CD8-positive, alpha-beta memory T cell (primary cell): ENCODE data around the gene GPX3. TPM values are rescaled to one million over a fixed set of nuclear protein-coding genes. Genes with fewer than 3 reads are reported as not detected.

Source experiments
- CTCF ChIA-PET: fragments of 350-600 bp; sonication (Branson Sonifier 250); formaldehyde crosslinking; loops from one replicate; lab custom pipeline; 2021; ENCODE audit warnings: antibody characterized with exemption; lab: Charles Lee
- POLR2A ChIA-PET: fragments of 350-600 bp; sonication (Branson Sonifier 250); formaldehyde crosslinking; loops from one replicate; lab custom pipeline; 2021; ENCODE audit warnings: antibody characterized with exemption; lab: Charles Lee
- DNase-seq, 5 donors: peaks; one replicate each; pipeline versions ENCODE4 v3.0.0 to v3.0.0-alpha.2; 2020 to 2022; ENCODE audit warnings: mixed read lengths in 1 of 5
- H3K27ac ChIP-seq: one replicate; pipeline ENCODE4 v1.7.0; 2013; ENCODE audit warnings: low read depth, mild to moderate bottlenecking, low read length, moderate library complexity
- H3K27me3 ChIP-seq: 2 replicates; pipeline ENCODE4 v1.7.0; 2013; ENCODE audit warnings: low read length, mild to moderate bottlenecking; ENCODE audit not compliant: insufficient read depth, poor library complexity, severe bottlenecking
- H3K36me3 ChIP-seq: 2 replicates; pipeline ENCODE4 v1.7.0; 2013; ENCODE audit warnings: mild to moderate bottlenecking, low read length, moderate library complexity; ENCODE audit not compliant: insufficient read depth
- H3K4me1 ChIP-seq: 2 replicates; pipeline ENCODE4 v1.7.0; 2013; ENCODE audit warnings: mild to moderate bottlenecking, low read length, moderate library complexity; ENCODE audit not compliant: insufficient read depth
- H3K4me3 ChIP-seq: 2 replicates; pipeline ENCODE4 v1.7.0; 2013; ENCODE audit warnings: mild to moderate bottlenecking, low read length
- H3K9me3 ChIP-seq: 2 replicates; pipeline ENCODE4 v1.7.0; 2013; ENCODE audit warnings: mild to moderate bottlenecking, low read length
- H3K27ac Mint-ChIP-seq, 8 donors: one replicate each; pipeline ENCODE4 v1.8.0; 2020 to 2021; ENCODE audit warnings: mixed read lengths in 8 of 8, mild to moderate bottlenecking in 6 of 8, inconsistent platforms in 3 of 8, moderate library complexity in 3 of 8
- H3K27me3 Mint-ChIP-seq, 2 donors: one replicate each; pipeline ENCODE4 v1.8.0; 2020 to 2021; ENCODE audit warnings: mixed read lengths in 2 of 2, mild to moderate bottlenecking in 1 of 2, moderate library complexity in 1 of 2
- H3K36me3 Mint-ChIP-seq, 3 donors: one replicate each; pipeline ENCODE4 v1.8.0; 2020 to 2021; ENCODE audit warnings: mixed read lengths in 3 of 3, inconsistent platforms in 1 of 3, mild to moderate bottlenecking in 1 of 3
- H3K4me1 Mint-ChIP-seq, 3 donors: one replicate each; pipeline ENCODE4 v1.8.0; 2020 to 2021; ENCODE audit warnings: mixed read lengths in 3 of 3, inconsistent platforms in 1 of 3, mild to moderate bottlenecking in 1 of 3
- H3K4me3 Mint-ChIP-seq, 7 donors: one replicate each; pipeline ENCODE4 v1.8.0; 2020 to 2021; ENCODE audit warnings: mixed read lengths in 7 of 7, mild to moderate bottlenecking in 6 of 7, moderate library complexity in 4 of 7, inconsistent platforms in 2 of 7
- H3K9me3 Mint-ChIP-seq, 5 donors: one replicate each; pipeline ENCODE4 v1.8.0; 2020 to 2022; ENCODE audit warnings: mixed read lengths in 5 of 5, mild to moderate bottlenecking in 3 of 5, moderate library complexity in 2 of 5, inconsistent platforms in 1 of 5
- polyA plus RNA-seq: library from polyadenylated mRNA; unstranded; fragments of 300-500 nt; fragmentation: Illumina TruSeq; gene quantifications from one replicate; pipeline ENCODE4 v1.2.3, GENCODE V29; 2021
- total RNA-seq, 2 experiments: library from RNA; stranded (reverse); gene quantifications; one replicate each; pipeline ENCODE4 v1.2.3, GENCODE V29; 2021

Gene GPX3
- total and polyA plus RNA-seq, 3 experiments from 2014 or later = 0.63 TPM; not detected in 2

- CTCF ChIA-PET = no interaction called here
- Histone ChIP-seq H3K4me3 (no peak overlapping the region), H3K27me3 (no peaks in the 10 kb centered on the region), H3K36me3 (no peaks in the 10 kb centered on the region), H3K4me1 (peaks cover 10% of the 10 kb centered on the region), H3K9me3 (no peaks in the 10 kb centered on the region), H3K27ac (no peak overlapping the region)
- no peak overlapping the region for H3K4me3 Mint-ChIP-seq
- no peaks in the 10 kb centered on the region for H3K9me3 Mint-ChIP-seq
- no peak for DNase-seq
- peaks cover 23 to 38% (median 34%) of the 10 kb centered on the region in 3 donors for H3K4me1 Mint-ChIP-seq
- POLR2A ChIA-PET = no interaction called here
- no peaks in the 10 kb centered on the region for H3K36me3 Mint-ChIP-seq
- peaks cover 0 to 1% of the 10 kb centered on the region in 2 donors for H3K27me3 Mint-ChIP-seq
- no peak overlapping the region for H3K27ac Mint-ChIP-seq
Observed at GRCh38 chr5:151017897-151018296, 2.5 kb upstream of the GPX3 start.

- no peak for DNase-seq
- Histone ChIP-seq H3K4me1 (peaks cover 10% of the 10 kb centered on the region), H3K36me3 (no peaks in the 10 kb centered on the region), H3K27ac (no peak overlapping the region), H3K9me3 (no peaks in the 10 kb centered on the region), H3K4me3 (no peak overlapping the region), H3K27me3 (no peaks in the 10 kb centered on the region)
- Mint-ChIP-seq H3K27me3 (peaks cover 0 to 1% of the 10 kb centered on the region in 2 donors), H3K27ac (peak overlapping the region in 1 of 8 donors; percentile 16), H3K36me3 (no peaks in the 10 kb centered on the region), H3K4me3 (peak overlapping the region in 1 of 7 donors; percentile 3), H3K4me1 (peaks cover 23 to 38% (median 34%) of the 10 kb centered on the region in 3 donors), H3K9me3 (no peaks in the 10 kb centered on the region)
- CTCF ChIA-PET = no interaction called here
- POLR2A ChIA-PET = no interaction called here
Observed at GRCh38 chr5:151018846-151019245, 1.5 kb upstream of the GPX3 start.

- ChIA-PET CTCF (no interaction called here), POLR2A (no interaction called here)
- Histone ChIP-seq H3K4me1 (peaks cover 10% of the 10 kb centered on the region), H3K27ac (no peak overlapping the region), H3K4me3 (no peak overlapping the region), H3K27me3 (no peaks in the 10 kb centered on the region), H3K9me3 (no peaks in the 10 kb centered on the region), H3K36me3 (no peaks in the 10 kb centered on the region)
- Mint-ChIP-seq H3K4me1 (peaks cover 23 to 43% (median 37%) of the 10 kb centered on the region in 3 donors), H3K27me3 (peaks cover 0 to 1% of the 10 kb centered on the region in 2 donors), H3K36me3 (peaks cover 0 to 2% (median 0%) of the 10 kb centered on the region in 3 donors), H3K4me3 (peak overlapping the region in 2 of 7 donors; percentile 36 to 49), H3K27ac (peak overlapping the region in 1 of 8 donors; percentile 21), H3K9me3 (no peaks in the 10 kb centered on the region)
- no peak for DNase-seq
Observed at GRCh38 chr5:151019331-151019730, 1.1 kb upstream of the GPX3 start.

- Histone ChIP-seq H3K4me3 (no peak overlapping the region), H3K36me3 (peaks cover 4% of the 10 kb centered on the region), H3K27me3 (no peaks in the 10 kb centered on the region), H3K27ac (no peak overlapping the region), H3K4me1 (peaks cover 10% of the 10 kb centered on the region), H3K9me3 (no peaks in the 10 kb centered on the region)
- CTCF ChIA-PET = interaction anchor here (0.7 kb wide), 1 partner anchor 30 kb away, joined by 3 read pairs; no protein-coding TSS in a partner anchor
- Mint-ChIP-seq H3K27ac (peak overlapping the region in 1 of 8 donors; percentile 61), H3K9me3 (no peaks in the 10 kb centered on the region), H3K27me3 (peaks cover 0 to 1% of the 10 kb centered on the region in 2 donors), H3K4me1 (peaks cover 26 to 48% (median 40%) of the 10 kb centered on the region in 3 donors), H3K4me3 (peak overlapping the region in 3 of 7 donors; percentile 17 to 27 (median 22)), H3K36me3 (peaks cover 0 to 15% (median 2%) of the 10 kb centered on the region in 3 donors)
- no peak for DNase-seq
- POLR2A ChIA-PET = no interaction called here
Observed at GRCh38 chr5:151021746-151022145, 1.4 kb downstream of the GPX3 start.

GRCh38 chr5:151022511-151023018, 2.2 kb downstream of the GPX3 start:
- Mint-ChIP-seq H3K27me3 (peaks cover 0 to 1% of the 10 kb centered on the region in 2 donors), H3K4me1 (peaks cover 26 to 48% (median 40%) of the 10 kb centered on the region in 3 donors), H3K4me3 (peak overlapping the region in 1 of 7 donors; percentile 22), H3K27ac (peak overlapping the region in 1 of 8 donors; percentile 35), H3K9me3 (no peaks in the 10 kb centered on the region), H3K36me3 (peaks cover 0 to 23% (median 2%) of the 10 kb centered on the region in 3 donors)
- Histone ChIP-seq H3K27me3 (no peaks in the 10 kb centered on the region), H3K9me3 (no peaks in the 10 kb centered on the region), H3K36me3 (peaks cover 7% of the 10 kb centered on the region), H3K4me3 (no peak overlapping the region), H3K27ac (peak overlapping the region; percentile 25), H3K4me1 (peaks cover 10% of the 10 kb centered on the region)
- POLR2A ChIA-PET = interaction anchor here (0.6 kb wide), 1 partner anchor 87 kb away, joined by 4 read pairs; no protein-coding TSS in a partner anchor
- CTCF ChIA-PET = no interaction called here
- no peak for DNase-seq

GRCh38 chr5:151023047-151023615, 2.7 kb downstream of the GPX3 start:
- H3K4me1 Mint-ChIP-seq = peaks cover 26 to 48% (median 40%) of the 10 kb centered on the region in 3 donors
- CTCF ChIA-PET = interaction anchor here (1.1 kb wide), 1 partner anchor 10 kb away, joined by 4 read pairs; no protein-coding TSS in a partner anchor
- Histone ChIP-seq H3K27me3 (no peaks in the 10 kb centered on the region), H3K27ac (peak overlapping the region; percentile 32), H3K4me3 (no peak overlapping the region), H3K36me3 (peaks cover 7% of the 10 kb centered on the region), H3K9me3 (no peaks in the 10 kb centered on the region), H3K4me1 (peaks cover 10% of the 10 kb centered on the region)
- no peaks in the 10 kb centered on the region for H3K9me3 Mint-ChIP-seq
- H3K27me3 Mint-ChIP-seq = no peaks in the 10 kb centered on the region
- DNase-seq = no peak
- POLR2A ChIA-PET = no interaction called here
- H3K27ac Mint-ChIP-seq = no peak overlapping the region
- H3K36me3 Mint-ChIP-seq = peaks cover 0 to 27% (median 2%) of the 10 kb centered on the region in 3 donors
- H3K4me3 Mint-ChIP-seq = no peak overlapping the region

- no peaks in the 10 kb centered on the region for H3K9me3 Mint-ChIP-seq
- H3K27ac Mint-ChIP-seq = peak overlapping the region in 2 of 8 donors; percentile 33
- peaks cover 24 to 45% (median 37%) of the 10 kb centered on the region in 3 donors for H3K4me1 Mint-ChIP-seq
- peak overlapping the region; percentile 32 for H3K27ac ChIP-seq
- H3K36me3 ChIP-seq = peaks cover 7% of the 10 kb centered on the region
- ChIA-PET CTCF (interaction anchor here (1.1 kb wide), 1 partner anchor 10 kb away, joined by 4 read pairs; no protein-coding TSS in a partner anchor), POLR2A (no interaction called here)
- peaks cover 0 to 32% (median 6%) of the 10 kb centered on the region in 3 donors for H3K36me3 Mint-ChIP-seq
- DNase-seq = no peak
- H3K4me1 ChIP-seq = peaks cover 10% of the 10 kb centered on the region
- no peaks in the 10 kb centered on the region for H3K27me3 ChIP-seq
- no peaks in the 10 kb centered on the region for H3K9me3 ChIP-seq
- no peak overlapping the region for H3K4me3 Mint-ChIP-seq
- H3K4me3 ChIP-seq = no peak overlapping the region
- H3K27me3 Mint-ChIP-seq = no peaks in the 10 kb centered on the region
Observed at GRCh38 chr5:151023651-151024050, 3.3 kb downstream of the GPX3 start.
